ENCODE results near the gene ITFG1.
A peak's percentile ranks its signal among the peaks of the same experiment; 100 is the strongest.
"Not testable (repeated sequence)": the region's sequence is repeated elsewhere in the genome, so short reads cannot be mapped to it uniquely, and the experiment has no call there.

The ITFG1 gene

DNA sequence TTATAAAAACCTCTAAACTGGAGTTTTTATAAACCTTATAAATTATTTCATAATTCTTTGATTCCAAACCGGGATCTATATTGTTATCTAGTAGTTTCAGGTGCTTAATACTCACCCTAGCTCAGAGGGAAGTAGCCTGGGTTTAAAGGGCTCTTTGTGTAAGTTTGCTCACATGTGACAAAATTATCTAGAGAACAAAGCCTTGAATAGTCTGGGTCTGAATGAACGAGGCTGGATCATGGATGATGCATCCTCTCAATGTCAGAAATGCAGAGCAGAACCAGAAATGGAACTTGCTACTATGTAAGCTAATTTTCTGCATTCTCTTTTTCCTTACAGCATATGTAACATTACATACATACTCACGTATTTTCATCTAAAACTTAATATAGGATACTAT lies 213.2 kb downstream of the ITFG1 start:
- peak in 1 of 51 donors; percentile 24 for DNase-seq

- no peak for DNase-seq
These were observed 216.7 kb downstream of the ITFG1 start for GRCh38 chr16:47244206-47244605.

DNA sequence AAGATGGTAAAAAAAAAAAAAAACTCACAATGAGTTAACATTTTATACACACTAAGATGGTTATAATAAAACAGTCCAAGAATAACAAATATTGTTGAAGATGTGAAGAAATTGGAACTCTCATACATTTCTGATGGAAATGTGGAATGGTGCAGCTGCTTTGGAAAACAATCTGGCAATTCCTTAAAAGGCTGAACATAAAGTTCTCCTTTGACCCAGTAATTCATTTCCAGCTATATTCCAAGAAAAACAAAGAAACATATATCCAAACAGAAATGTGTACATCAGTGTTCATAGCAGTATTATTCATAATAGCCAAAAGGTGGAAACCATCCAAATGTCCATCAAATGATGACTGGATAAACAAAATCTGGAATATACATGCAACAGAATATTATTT lies 219.8 kb downstream of the ITFG1 start:
- DNase-seq, result no peak

DNA sequence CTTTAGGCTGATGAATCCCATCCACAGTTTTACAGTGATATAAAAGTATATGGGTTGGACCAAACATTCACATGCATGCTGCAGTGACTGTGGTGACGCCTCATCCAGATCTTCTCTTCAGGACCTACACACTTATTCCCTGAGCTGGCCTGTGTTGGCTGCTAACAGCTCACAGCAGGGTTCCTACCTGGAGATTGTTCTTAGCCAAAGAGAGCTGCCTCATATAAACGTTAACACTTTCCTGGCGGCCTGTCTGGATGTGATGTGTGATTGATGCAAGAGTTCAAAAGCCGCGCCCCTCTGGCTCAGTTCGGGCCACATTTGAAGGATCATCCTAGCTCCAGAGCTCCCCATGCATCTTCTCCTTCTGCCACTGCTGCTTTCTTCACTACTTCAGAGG lies 224.1 kb downstream of the ITFG1 start:
- no peak for DNase-seq

DNA sequence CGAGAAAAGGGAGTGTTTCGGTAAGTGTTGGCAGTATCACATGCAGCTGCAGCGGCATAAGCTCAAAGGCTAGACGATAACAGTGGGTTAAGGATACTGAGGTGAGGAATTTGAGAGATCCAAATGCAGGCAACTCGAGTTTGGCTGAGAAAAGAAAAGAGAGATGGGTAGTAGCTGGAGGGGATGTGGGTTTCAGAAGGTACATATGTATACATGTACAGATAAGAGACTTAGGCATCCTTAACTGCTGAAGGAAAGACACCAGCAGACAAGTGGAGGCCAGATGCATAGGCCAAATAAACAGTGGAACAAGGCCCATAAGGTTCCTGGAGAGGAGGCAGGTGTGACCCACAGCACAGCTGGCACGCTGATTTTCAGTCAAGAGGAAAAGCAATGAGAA lies 230.6 kb downstream of the ITFG1 start:
- no peak for DNase-seq

DNA sequence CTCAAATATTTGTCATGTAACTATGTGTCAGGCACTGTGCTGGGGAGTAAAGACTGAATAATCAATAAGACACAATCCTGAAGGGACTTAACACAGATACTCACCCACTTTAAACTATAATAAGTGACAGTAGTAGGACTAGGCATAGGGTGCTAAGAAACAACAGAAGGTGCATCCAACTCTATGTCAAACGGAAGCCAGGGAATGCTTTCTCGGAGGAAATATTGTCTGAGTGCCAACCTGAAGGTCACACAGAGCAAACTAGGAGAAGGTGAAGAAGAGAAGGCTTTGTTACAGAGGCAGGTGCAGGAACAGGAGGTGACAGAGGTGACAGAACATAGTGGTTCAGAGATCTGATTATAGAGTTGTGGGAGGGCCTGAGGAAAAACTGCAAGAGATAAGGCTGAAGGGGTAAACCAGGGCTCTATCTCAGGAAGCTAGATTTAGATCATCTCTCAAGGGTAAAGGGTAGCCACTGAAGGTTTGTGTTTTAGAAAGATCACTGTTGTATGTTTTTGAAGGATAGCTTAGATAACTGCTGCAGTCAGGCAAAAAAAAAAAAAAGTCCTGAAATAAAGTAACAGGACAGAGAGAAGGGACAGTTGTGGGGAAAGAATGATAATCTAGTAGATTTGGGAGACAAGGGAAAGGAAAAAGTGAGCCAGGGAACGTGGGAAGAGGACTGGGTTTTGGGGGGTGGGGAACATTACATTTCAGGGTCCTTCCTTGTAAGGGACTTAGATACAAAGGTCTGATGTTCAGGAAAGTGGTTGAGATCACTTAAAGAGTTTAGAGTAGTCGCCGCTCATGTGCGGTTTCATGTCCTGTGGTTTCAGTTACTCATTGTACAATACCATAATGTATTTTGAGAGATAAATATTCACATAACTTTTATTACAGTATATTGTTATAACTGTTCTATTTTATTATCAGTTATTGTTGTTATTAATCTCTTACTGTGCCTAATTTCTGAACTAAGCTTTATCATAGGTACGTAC lies 231.5 kb downstream of the ITFG1 start:
- DNase-seq, result no peak

- DNase-seq, result no peak
These were observed 232.6 kb downstream of the ITFG1 start for GRCh38 chr16:47228241-47228640.

DNA sequence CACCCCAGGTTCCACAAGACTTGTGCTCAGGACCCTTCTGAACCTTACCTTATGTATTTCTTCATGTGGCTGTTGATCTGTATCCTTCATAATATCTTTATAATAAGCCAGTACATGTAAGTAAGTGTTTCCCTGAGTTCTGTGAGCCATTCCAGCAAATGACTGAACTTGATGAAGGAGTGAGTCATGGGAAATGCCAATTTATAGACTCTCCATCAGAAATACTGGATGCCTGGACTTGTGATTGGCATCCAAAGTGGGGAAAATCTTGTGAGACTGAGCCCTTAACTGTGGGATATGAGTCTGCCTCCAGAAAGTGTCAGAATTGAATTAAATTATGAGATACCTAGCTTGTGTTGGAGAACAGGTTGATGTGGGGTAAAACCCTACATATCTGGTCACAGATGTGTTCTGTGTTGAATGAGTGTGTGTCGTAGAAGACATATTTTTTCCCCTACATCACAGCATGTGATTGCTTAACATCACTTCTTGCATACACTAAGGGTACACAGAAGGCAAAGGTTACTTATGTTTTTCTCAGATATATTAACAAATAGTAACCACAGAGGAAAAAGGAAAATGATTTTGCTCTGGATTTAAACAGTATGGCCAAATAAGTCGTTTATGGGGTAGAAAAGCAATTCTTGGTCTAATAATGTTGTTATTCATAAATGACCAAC lies 247.0 kb downstream of the ITFG1 start:
- DNase-seq, result no peak

- DNase-seq, result no peak
These were observed 249.6 kb downstream of the ITFG1 start for GRCh38 chr16:47211218-47211617.

GRCh38 chr16:47204736-47205504 lies 255.9 kb downstream of the ITFG1 start:
- DNase-seq, result peak in 10 of 51 donors; percentile 0 to 30 (median 8)

GRCh38 chr16:47203433-47203832 lies 257.4 kb downstream of the ITFG1 start:
- DNase-seq, result not testable (repeated sequence)

GRCh38 chr16:47198180-47198575 lies 262.7 kb downstream of the ITFG1 start:
- no peak for DNase-seq

DNA sequence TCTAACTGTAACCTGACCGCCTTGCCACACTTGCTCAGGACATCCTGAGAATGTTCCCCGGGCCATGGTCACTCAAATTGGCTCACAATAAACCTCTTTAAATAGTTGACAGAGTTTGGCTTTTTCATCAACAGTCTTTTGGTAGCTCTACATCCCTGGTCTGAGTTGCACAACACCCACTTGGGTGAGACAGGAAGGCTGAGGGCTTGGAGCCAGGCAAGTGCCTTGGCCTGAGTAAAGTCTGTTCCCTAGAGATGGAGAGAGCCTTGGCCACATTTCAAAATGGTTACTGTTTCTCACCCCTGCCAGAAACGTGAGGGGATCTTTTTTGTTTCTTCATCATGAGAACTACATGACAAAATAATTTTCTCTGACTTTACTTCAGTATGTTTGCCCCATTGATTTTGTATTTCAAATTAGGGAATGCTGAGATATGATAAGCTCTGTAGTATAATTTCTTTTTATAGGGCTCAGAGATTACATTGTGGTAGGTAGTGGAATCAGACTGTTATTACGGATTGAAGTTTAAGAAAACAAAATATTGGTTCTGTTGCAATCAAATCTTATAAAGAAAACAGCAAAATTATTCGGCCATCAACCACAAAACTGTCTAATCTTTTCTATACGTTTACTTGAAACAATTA lies 263.2 kb downstream of the ITFG1 start:
- DNase-seq, result no peak

DNA sequence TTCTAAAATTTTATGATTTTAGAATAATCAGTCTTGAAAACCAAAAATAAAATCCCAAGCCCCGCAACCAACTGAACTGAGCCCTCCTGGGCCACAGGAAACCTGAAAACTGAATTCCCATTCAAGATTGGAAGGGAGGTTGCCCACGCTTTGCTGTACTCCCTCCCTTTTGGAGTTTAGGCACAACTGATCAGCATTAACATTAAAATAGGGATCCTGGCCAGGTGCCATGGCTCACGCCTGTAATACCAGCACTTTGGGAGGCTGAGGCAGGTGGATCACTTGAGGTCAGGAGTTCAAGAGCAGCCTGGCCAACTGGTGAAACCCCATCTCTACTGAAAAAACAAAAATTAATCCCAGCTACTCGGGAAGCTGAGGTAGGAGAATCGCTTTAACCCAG lies 264.4 kb downstream of the ITFG1 start:
- no peak for DNase-seq

- DNase-seq, result no peak
These were observed 278.5 kb downstream of the ITFG1 start for GRCh38 chr16:47182318-47182717.

GRCh38 chr16:47181066-47181465 lies 279.8 kb downstream of the ITFG1 start:
- not testable (repeated sequence) for DNase-seq

DNA sequence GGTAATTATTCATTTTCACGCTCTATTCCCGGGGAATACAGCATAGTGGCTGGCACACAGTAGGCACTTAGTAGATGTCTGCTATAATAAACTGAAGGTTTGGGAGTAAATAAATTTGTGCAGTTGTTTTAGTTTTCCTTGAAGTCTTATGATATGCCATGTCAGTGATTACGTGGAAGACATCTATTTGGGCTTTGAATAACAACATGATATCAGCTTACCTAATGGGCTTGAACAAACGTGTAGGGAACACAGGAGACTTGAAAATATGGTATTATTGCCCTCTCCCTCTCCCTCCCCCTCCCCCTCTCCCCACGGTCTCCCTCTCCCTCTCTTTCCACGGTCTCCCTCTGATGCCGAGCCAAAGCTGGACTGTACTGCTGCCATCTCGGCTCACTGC lies 280.8 kb downstream of the ITFG1 start:
- no peak for DNase-seq

DNA sequence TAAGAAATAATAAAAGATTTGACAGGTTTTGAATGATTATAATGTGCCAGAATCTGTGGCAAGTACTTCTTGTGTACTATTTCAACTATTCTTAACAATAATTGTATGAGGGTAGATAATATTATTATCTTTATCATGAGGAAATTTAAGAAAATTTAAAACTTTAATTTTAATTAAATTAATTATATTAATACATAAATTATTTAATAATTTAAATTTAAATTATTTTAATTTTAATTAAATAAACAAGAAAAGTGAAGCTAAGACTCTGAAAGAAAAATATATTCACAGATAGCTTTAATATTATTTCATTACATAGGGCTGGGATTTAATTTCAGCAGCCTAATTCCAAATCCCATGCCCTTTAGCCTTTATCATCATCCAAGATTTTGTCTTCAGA lies 285.7 kb downstream of the ITFG1 start:
- DNase-seq, result no peak

GRCh38 chr16:47162670-47163420 lies 298.0 kb downstream of the ITFG1 start:
- no peak for DNase-seq

DNA sequence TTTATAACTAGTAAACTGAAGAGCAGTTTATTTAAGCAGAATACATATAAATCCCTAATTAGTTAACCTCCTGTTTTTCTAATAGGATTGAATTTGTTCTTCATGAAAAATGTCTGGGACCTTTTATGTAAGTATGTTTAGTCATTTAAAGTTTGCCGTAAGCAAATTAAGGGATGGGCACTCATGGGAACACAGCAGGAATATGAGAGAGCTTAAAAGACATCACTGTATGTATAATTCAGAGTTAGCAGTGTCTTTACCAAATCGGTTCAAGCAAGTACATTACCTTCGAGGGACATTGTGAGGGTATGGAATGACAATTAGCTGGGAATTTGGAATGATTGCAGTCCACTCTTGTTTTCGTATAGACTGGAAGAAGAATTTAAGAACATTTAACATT lies 299.4 kb downstream of the ITFG1 start:
- DNase-seq, result no peak

GRCh38 chr16:47160422-47160821 lies 300.4 kb downstream of the ITFG1 start:
- no peak for DNase-seq
